Omental fat pad (tissue), 4 donors: ENCODE data around the gene PDE4A. TPM values are rescaled to one million over a fixed set of nuclear protein-coding genes. Genes with fewer than 3 reads are reported as not detected.

Source experiments
- ATAC-seq: fragments of 150-250 bp; one replicate; pipeline ENCODE4 v1.9.1; 2016; ENCODE audit warnings: mild to moderate bottlenecking, moderate library complexity; ENCODE audit not compliant: low FRiP score
- DNase-seq: peaks from one replicate; pipeline ENCODE4 v3.0.0-alpha.2; 2019; ENCODE audit warnings: low spot score
- CTCF ChIP-seq, 3 donors: fragments of 450-650 bp; IDR thresholded peaks; one replicate each; pipeline ENCODE4 v1.5.1; 2016 to 2017; ENCODE audit warnings: antibody characterized with exemption in 3 of 3, mild to moderate bottlenecking in 3 of 3, moderate library complexity in 2 of 3
- total RNA-seq, 4 donors: library from RNA; depleted of rRNA; stranded (reverse); fragments of >200 nt; gene quantifications; one replicate each; pipeline ENCODE4 v1.1.0, GENCODE V29; 2016

PDE4A gene
- total RNA-seq, 4 donors from 2014 or later, result 9.8 to 30.3 (median 16.2) TPM

- no peak for TF ChIP-seq CTCF (IDR thresholded peaks at IDR 0.05)
- no peak for ATAC-seq
- no peak for DNase-seq
Observed at GRCh38 chr19:10468133-10468532, 47.8 kb downstream of the PDE4A start.

- TF ChIP-seq CTCF (IDR thresholded peaks at IDR 0.05), result no peak
- DNase-seq (no peak), ATAC-seq (no peak)
Observed at GRCh38 chr19:10471909-10472308, 51.6 kb downstream of the PDE4A start.

- TF ChIP-seq CTCF (IDR thresholded peaks at IDR 0.05), result no peak
- ATAC-seq (no peak), DNase-seq (no peak)
Observed at GRCh38 chr19:10473192-10473591, 52.9 kb downstream of the PDE4A start.

- no peak for TF ChIP-seq CTCF (IDR thresholded peaks at IDR 0.05)
- DNase-seq (no peak), ATAC-seq (no peak)
Observed at GRCh38 chr19:10474962-10475451, 54.7 kb downstream of the PDE4A start.

- DNase-seq (no peak), ATAC-seq (no peak)
- TF ChIP-seq CTCF (IDR thresholded peaks at IDR 0.05), result no peak
Observed at GRCh38 chr19:10478476-10478875, 58.1 kb downstream of the PDE4A start.

GRCh38 chr19:10478903-10479384, 58.6 kb downstream of the PDE4A start:
- DNase-seq (peak; percentile 82), ATAC-seq (peak; percentile 98)
- TF ChIP-seq CTCF (IDR thresholded peaks at IDR 0.05), result no peak

GRCh38 chr19:10486551-10486950, 66.2 kb downstream of the PDE4A start:
- ATAC-seq, result no peak
- no peak for DNase-seq
- TF ChIP-seq CTCF (IDR thresholded peaks at IDR 0.05), result no peak
